Measurements from ENCODE around the gene CLMN.

CLMN gene

GRCh38 chr14:95341564-95341963 lies 21.9 kb upstream of the CLMN start:
- FAIRE-seq (no peak), DNase-seq (ENCODE audit: low spot score) (no peak)

GRCh38 chr14:95341115-95341514 lies 21.4 kb upstream of the CLMN start:
- FAIRE-seq (no peak), DNase-seq (ENCODE audit: low spot score) (no peak)

DNA sequence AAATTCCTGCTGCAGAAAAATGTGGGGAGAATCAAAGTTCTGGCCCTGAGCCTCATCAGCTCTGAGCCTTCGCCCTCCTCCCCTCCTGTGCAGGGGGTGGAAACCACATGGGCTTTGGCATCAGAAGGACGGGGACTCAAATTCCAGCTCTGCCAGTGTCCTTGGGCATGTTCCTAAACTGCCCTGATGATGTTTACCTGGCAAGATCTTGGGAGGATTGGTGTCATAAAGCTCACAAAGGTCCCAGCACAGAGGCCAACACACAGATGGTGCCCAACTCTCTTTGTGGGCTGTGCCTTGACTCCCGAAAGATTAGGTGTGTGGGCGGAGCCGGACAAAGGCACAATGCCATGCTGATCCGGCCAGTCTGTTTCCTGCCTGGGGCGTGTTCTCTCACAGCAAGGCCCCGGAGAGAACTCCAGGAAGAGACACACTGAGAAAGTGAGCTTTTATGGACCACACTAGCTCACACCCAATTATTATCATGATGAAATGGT lies 20.5 kb upstream of the CLMN start:
- FAIRE-seq (no peak), DNase-seq (ENCODE audit: low spot score) (no peak)

- no peak for FAIRE-seq
- no peak for DNase-seq (ENCODE audit: low spot score)
These were observed 19.7 kb upstream of the CLMN start for GRCh38 chr14:95339301-95339865.

DNA sequence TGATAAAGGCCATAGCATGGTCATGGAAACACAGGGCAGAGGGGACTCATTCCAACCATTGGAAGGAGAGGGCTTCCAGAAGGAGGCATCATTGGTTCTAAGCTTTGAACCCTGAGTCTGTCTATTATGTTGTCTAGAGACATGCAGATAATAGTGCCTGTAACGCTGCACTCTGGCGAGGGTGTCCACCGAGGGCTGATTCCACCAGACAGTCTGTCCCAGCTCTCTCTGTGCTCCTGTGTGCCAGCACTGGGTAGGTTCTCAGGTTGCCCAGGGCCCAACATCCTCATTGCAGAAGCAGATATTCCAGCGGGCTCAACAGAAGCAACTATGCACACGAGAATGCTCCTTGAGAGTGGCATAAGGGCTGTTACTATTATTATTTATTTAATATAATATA lies 18.7 kb upstream of the CLMN start:
- no peak for FAIRE-seq

DNA sequence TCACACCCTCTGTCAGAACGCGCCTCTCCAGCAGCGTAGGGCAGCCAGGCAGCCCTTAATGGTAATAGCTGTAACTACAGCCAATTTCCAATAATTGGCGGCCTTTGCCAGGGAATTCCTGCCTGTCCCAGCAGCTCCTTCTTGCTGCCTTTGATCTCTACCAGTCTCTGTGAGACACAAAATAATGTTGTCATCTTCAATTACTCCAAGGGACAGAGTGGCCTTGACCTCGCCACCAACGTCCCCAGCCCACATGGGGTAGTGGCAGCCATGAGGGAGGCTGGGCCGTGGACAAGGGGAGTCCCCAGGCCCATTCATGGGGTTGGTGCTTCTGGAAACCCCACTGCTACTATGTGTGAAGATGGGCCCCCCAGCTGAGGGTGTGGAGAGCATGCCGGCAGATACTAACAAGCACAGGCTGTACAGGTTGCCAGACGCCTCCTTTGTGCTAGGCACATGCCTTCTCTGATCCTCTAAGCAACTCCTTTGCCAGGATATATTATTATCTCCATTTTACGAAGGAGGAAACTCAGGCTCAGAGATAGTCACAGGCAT lies 17.4 kb upstream of the CLMN start:
- no peak for DNase-seq (ENCODE audit: low spot score)
- FAIRE-seq, result no peak

More for the DNA sequence above, 18.7 kb upstream of the CLMN start:
- no peak for DNase-seq (ENCODE audit: low spot score)

DNA sequence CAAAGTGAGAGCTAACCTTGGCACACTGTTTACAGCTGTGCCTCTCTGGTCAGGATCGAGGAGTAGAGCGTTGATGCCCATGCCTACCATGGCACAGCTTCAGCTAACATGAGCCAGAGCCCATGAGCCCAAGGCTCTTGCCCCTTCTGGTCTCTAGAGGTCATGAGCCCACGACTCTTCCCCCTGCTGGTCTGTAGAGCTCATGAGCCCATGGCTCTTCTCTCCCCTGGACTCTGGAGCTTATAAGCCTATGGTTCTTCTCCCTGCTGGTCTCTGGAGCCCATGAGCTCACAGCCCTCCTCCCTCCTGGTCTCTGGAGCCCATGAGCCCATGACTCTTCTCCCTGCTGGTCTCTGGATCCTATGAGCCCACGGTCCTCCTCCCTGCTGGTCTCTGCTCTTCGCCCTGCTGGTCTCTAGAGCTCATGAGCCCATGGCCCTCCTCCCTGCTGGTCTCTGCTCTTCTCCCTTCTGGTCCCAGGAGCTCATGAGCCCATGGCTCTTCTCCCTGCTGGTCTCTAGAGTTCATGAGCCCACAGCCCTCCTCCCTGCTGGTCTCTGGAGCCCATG lies 16.6 kb upstream of the CLMN start:
- DNase-seq (ENCODE audit: low spot score) (no peak), FAIRE-seq (no peak)

DNA sequence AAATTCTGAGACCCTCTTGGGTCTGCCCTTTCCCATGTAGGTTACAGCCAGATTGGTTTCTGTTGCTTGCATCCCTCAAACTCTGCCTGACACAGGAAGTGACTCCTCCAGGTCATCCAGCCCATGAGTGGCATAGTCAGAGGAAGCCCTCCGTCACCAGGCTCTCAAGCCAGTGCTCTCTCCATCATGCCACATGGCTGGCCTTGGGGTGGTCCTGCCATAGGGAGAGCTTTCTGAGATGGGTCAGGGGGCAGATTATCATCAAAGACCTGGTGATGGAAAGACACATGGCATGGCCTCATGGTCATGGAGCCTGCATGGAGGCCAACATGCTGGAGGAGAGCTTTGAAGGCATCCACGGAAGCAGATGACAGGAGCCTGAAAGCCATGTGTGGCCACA lies 15.4 kb upstream of the CLMN start:
- DNase-seq (ENCODE audit: low spot score), result no peak
- no peak for FAIRE-seq

- DNase-seq (ENCODE audit: low spot score) (no peak), FAIRE-seq (no peak)
These were observed 14.3 kb upstream of the CLMN start for GRCh38 chr14:95334044-95334443.

GRCh38 chr14:95332641-95333040 lies 12.9 kb upstream of the CLMN start:
- DNase-seq (ENCODE audit: low spot score) (no peak), FAIRE-seq (no peak)

- DNase-seq (ENCODE audit: low spot score) (no peak), FAIRE-seq (no peak)
These were observed 12.2 kb upstream of the CLMN start for GRCh38 chr14:95331708-95332408.

DNA sequence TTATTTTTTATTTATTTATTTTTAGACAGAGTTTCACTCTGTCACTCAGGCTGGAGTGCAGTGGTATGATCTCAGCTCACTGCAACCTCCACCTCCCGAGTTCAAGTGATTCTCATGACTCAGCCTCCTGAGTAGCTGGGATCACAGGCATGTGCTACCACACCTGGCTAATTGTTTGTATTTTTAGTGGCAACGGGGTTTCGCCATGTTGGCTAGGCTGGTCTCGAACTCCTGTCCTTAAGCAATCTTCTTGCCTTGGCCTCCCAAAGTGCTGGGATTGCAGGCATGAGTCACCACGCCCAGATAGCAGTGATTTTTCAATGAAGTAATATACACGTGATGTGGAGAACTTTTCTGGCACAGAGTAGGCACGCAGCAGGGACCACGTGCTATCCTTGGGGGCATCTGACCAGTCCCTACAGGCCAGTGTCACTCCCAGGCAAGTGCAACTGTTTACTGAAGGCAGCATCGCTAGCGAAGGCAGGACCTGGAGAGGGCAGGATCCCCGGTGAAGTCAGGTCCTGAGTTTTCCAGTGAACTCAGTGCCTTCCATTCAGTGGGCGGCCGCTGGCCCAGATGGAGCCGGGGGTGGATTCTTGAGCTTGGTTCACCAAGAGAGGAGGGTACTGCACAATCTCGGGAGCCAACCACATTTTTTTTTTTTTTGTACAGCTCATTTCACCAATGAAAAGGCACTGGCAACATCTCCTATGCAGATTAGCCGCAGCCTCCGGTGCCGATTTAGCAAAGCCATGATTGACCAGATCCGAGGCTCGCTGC lies 11.1 kb upstream of the CLMN start:
- no peak for DNase-seq (ENCODE audit: low spot score)
- no peak for FAIRE-seq

DNA sequence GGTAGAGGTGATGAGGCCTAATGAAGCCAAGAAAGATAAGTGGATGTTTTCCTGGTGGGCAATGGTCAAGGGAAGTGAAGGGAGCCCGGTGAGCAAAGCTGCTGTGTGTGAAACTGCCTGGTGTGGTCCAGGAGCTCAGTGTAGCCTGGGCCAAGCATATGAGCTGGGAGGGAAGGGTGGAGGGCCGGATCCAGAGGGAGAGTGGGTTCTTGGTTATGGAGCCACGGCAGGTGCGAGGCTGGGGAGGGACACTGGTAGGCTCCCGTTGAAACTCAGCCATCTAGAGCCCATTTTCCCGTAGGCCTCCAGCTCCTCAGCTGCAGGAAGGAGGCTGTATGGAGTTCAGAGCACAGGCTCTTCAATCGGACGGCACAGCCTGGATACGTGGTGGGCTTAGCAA lies 10.2 kb upstream of the CLMN start:
- no peak for DNase-seq (ENCODE audit: low spot score)
- FAIRE-seq, result no peak

- FAIRE-seq (no peak), DNase-seq (ENCODE audit: low spot score) (no peak)
These were observed 9.2 kb upstream of the CLMN start for GRCh38 chr14:95328729-95329503.

- no peak for FAIRE-seq
- DNase-seq (ENCODE audit: low spot score), result no peak
These were observed 8.1 kb upstream of the CLMN start for GRCh38 chr14:95327558-95328374.

GRCh38 chr14:95326987-95327386 lies 7.3 kb upstream of the CLMN start:
- DNase-seq (ENCODE audit: low spot score), result no peak
- FAIRE-seq, result no peak

DNA sequence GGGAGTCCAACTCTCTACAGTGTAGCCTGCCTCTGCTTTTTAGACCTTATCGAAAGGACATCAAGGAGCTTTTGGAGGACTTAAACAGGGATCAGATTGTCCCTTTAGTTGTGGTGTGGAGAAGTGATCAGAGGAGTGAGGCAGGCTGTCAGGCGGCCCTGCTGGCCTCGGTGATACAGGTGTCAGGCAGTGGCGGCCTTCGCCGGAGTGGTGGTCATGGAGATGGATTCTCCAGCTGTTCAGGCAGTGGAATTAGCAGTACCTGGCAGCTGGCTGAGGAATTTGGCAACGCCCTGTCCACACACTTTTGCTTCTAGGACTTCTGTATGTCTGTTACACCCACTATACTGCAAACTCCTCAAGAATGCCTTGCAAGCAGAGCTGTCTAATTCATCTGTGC lies 4.2 kb upstream of the CLMN start:
- DNase-seq (ENCODE audit: low spot score), result no peak
- FAIRE-seq, result no peak

DNA sequence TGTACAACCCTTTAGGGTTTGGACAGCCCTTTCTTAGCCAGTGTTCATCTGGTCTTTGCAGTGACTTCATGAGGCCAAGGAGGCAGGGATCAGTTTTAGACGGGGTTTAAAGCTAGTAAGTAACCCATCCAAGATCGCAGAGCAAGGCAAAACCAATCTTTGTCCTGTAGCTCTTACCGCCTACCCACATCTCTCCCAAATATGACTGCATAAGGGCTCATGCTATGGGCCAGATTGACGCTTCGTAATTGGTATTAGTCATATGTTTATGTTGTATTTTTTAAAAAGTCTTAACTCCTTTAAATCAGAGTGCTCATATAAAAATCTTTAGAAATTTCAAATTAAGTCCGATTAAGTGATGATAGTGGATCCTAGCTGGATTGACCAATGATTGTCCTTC lies 3.7 kb upstream of the CLMN start:
- FAIRE-seq (no peak), DNase-seq (ENCODE audit: low spot score) (no peak)

- no peak for DNase-seq (ENCODE audit: low spot score)
- FAIRE-seq, result no peak
These were observed 2.9 kb upstream of the CLMN start for GRCh38 chr14:95322651-95323050.
